GM23338 (cell line): ENCODE data around the gene TEX14. TPM values are rescaled to one million over a fixed set of nuclear protein-coding genes. Genes with fewer than 3 reads are reported as not detected.

ENCODE experiments used
- ATAC-seq: fragments of 200-7000 bp; cut with Tn5 transposase; 3 replicates; pipeline ENCODE4 v1.9.1; 2020
- DNase-seq: peaks from one replicate; pipeline ENCODE4 v3.0.0-alpha.2; 2015; ENCODE audit warnings: low spot score
- H2AFZ ChIP-seq: fragments of 200-600 bp; sonication (generic); 2 replicates; pipeline ENCODE4 v1.8.0; 2016; ENCODE audit warnings: antibody characterized with exemption, mild to moderate bottlenecking, moderate library complexity
- H3F3A ChIP-seq: fragments of 200-600 bp; sonication (generic); replicated peaks from 2 replicates; pipeline ENCODE4 v1.8.0; 2017; ENCODE audit warnings: antibody characterized with exemption, mixed run types, low read depth
- H3K27ac ChIP-seq: fragments of 200-600 bp; sonication (generic); 2 replicates; pipeline ENCODE4 v1.6.1; 2016; ENCODE audit warnings: low read depth
- H3K27me3 ChIP-seq: fragments of 200-600 bp; sonication (generic); 2 replicates; pipeline ENCODE4 v1.8.0; 2016; ENCODE audit warnings: mild to moderate bottlenecking, mixed run types, moderate library complexity; ENCODE audit not compliant: insufficient read depth
- H3K36me3 ChIP-seq: fragments of 200-600 bp; sonication (generic); 2 replicates; pipeline ENCODE4 v1.8.0; 2016; ENCODE audit warnings: mild to moderate bottlenecking; ENCODE audit not compliant: insufficient read depth
- H3K4me1 ChIP-seq: fragments of 200-600 bp; sonication (generic); 2 replicates; pipeline ENCODE4 v1.8.0; 2016; ENCODE audit warnings: mild to moderate bottlenecking, moderate library complexity; ENCODE audit not compliant: insufficient read depth
- H3K4me2 ChIP-seq: fragments of 200-600 bp; sonication (generic); 2 replicates; pipeline ENCODE4 v1.7.1; 2017; ENCODE audit warnings: mixed run types
- H3K4me3 ChIP-seq: fragments of 200-600 bp; sonication (generic); 2 replicates; pipeline ENCODE4 v1.6.1; 2016; ENCODE audit warnings: mixed run types
- H3K79me2 ChIP-seq: fragments of 200-600 bp; sonication (generic); replicated peaks from 2 replicates; pipeline ENCODE4 v1.8.0; 2017; ENCODE audit warnings: mild to moderate bottlenecking; ENCODE audit not compliant: insufficient read depth
- H3K9me2 ChIP-seq: fragments of 200-600 bp; sonication (generic); 2 replicates; pipeline ENCODE4 v1.8.0; 2017; ENCODE audit not compliant: insufficient read depth
- H4K20me1 ChIP-seq: fragments of 200-600 bp; sonication (generic); replicated peaks from 2 replicates; pipeline ENCODE4 v1.8.0; 2017; ENCODE audit warnings: mild to moderate bottlenecking; ENCODE audit not compliant: insufficient read depth
- H3K27ac Mint-ChIP-seq: 2 replicates; pipeline ENCODE4 v1.8.0; 2020; ENCODE audit warnings: inconsistent platforms, mild to moderate bottlenecking, moderate library complexity, mixed read lengths
- H3K27me3 Mint-ChIP-seq: 3 replicates; pipeline ENCODE4 v1.8.0; 2022; ENCODE audit warnings: low read depth, mild to moderate bottlenecking, moderate library complexity, mixed read lengths, inconsistent platforms; ENCODE audit not compliant: insufficient read depth, poor library complexity
- H3K36me3 Mint-ChIP-seq: 3 replicates; pipeline ENCODE4 v1.8.0; 2021; ENCODE audit warnings: low read depth, mild to moderate bottlenecking, inconsistent platforms, moderate library complexity, mixed read lengths
- H3K4me1 Mint-ChIP-seq: 3 replicates; pipeline ENCODE4 v1.8.0; 2020; ENCODE audit warnings: mild to moderate bottlenecking, inconsistent platforms, mixed read lengths
- H3K4me3 Mint-ChIP-seq: 3 replicates; pipeline ENCODE4 v1.8.0; 2021; ENCODE audit warnings: moderate library complexity, mild to moderate bottlenecking, inconsistent platforms, mixed read lengths
- H3K9me3 Mint-ChIP-seq: 3 replicates; pipeline ENCODE4 v1.8.0; 2020; ENCODE audit warnings: moderate library complexity, mild to moderate bottlenecking, inconsistent platforms, mixed read lengths
- CREB1 ChIP-seq: fragments of 250-450 bp; sonication (Bioruptor Pico); IDR thresholded peaks from 2 replicates; pipeline ENCODE4 v1.5.0; 2020; ENCODE audit warnings: low read depth, mild to moderate bottlenecking, moderate library complexity
- CTCF ChIP-seq, 2 experiments: fragments of 200-600 bp in 1 of 2; sonication (generic) in 1 of 2; conservative IDR thresholded peaks; 2 replicates each; pipeline versions ENCODE4 v1.5.1 to v1.6.1; 2016 to 2017; ENCODE audit warnings: antibody characterized with exemption in 2 of 2, low read depth in 2 of 2, mild to moderate bottlenecking in 2 of 2, moderate library complexity in 1 of 2
- ETS1 ChIP-seq: IDR thresholded peaks from 2 replicates; pipeline ENCODE4 v1.6.1; 2016; ENCODE audit warnings: antibody characterized with exemption
- EZH2 ChIP-seq: fragments of 200-600 bp; sonication (generic); IDR thresholded peaks from one replicate; pipeline ENCODE4 v1.8.0; 2017; ENCODE audit warnings: antibody characterized with exemption, mild to moderate bottlenecking, low read depth; ENCODE audit not compliant: unreplicated experiment
- NANOG ChIP-seq: IDR thresholded peaks from 2 replicates; pipeline ENCODE4 v1.6.1; 2016; ENCODE audit warnings: antibody characterized with exemption, borderline replicate concordance
- POLR2AphosphoS5 ChIP-seq: IDR thresholded peaks from 2 replicates; pipeline ENCODE4 v1.6.1; 2016; ENCODE audit warnings: antibody characterized with exemption, low read depth
- STAT1 ChIP-seq: IDR thresholded peaks from one replicate; pipeline ENCODE4 v1.6.1; 2016; ENCODE audit warnings: antibody characterized with exemption; ENCODE audit not compliant: unreplicated experiment
- ZNF114 ChIP-seq: fragments of 250-450 bp; sonication (Bioruptor Pico); IDR thresholded peaks from 2 replicates; pipeline ENCODE4 v1.5.0; 2020; ENCODE audit warnings: mild to moderate bottlenecking, moderate library complexity
- ZNF462 ChIP-seq: fragments of 250-450 bp; sonication (Bioruptor Pico); IDR thresholded peaks from 2 replicates; pipeline ENCODE4 v1.5.0; 2020; ENCODE audit warnings: mild to moderate bottlenecking, moderate library complexity
- polyA plus RNA-seq: library from polyadenylated mRNA; unstranded; fragments of >200 nt; fragmentation: Nextera tagmentation; extraction: Ambion mirVana; gene quantifications from 2 replicates; pipeline ENCODE4 v1.2.1, GENCODE V29; 2016
- total RNA-seq: library from RNA; depleted of rRNA; stranded (reverse); fragments of >200 nt; shearing (Covaris generic); gene quantifications from 2 replicates; pipeline ENCODE4 v1.2.3, GENCODE V29; 2014

Gene TEX14
- total and polyA plus RNA-seq, 2 experiments from 2014 or later = 0.80 to 2.6 TPM

GRCh38 chr17:58516644-58517377 lies 175.0 kb downstream of the TEX14 start (continued):
- TF ChIP-seq ZNF462 (CRISPR knock-in tag) (no peak), ZNF114 (CRISPR knock-in tag) (no peak), NANOG (no peak), CREB1 (CRISPR knock-in tag) (no peak), CTCF (conservative IDR thresholded peaks at IDR 0.05; ENCODE audit: low read depth in 2 of 2) (no peak), EZH2 (no peak)

- peaks cover 8% of the 10 kb centered on the region; the same call in 1 of the 2 replicates for H3F3A ChIP-seq
- H3K36me3 Mint-ChIP-seq = peaks cover 26% of the 10 kb centered on the region
- peak overlapping the region; percentile 95 for H3K4me3 ChIP-seq
- H3K4me2 ChIP-seq = peak overlapping the region; percentile 82
- H3K27ac ChIP-seq = peak overlapping the region; percentile 92
- H3K27me3 Mint-ChIP-seq = peaks cover 16% of the 10 kb centered on the region
- H3K4me3 Mint-ChIP-seq = peak overlapping the region; percentile 93
- 0 out of 2 replicates have a peak, but pooled peaks cover 4% of the 10 kb centered on the region for H3K9me2 ChIP-seq
- H3K27me3 ChIP-seq = no peaks in the 10 kb centered on the region
- H3K4me1 ChIP-seq = peaks cover 24% of the 10 kb centered on the region
- H3K79me2 ChIP-seq = peaks cover 34% of the 10 kb centered on the region
- H3K36me3 ChIP-seq = peaks cover 22% of the 10 kb centered on the region
- peak overlapping the region; percentile 66; the same call in 1 of the 2 replicates for H2AFZ ChIP-seq
- H3K4me1 Mint-ChIP-seq = peaks cover 30% of the 10 kb centered on the region
- H3K9me3 Mint-ChIP-seq = no peaks in the 10 kb centered on the region; the same call in 2 of the 3 replicates
- no peaks in the 10 kb centered on the region; the same call in 1 of the 2 replicates for H4K20me1 ChIP-seq
- peak overlapping the region; percentile 81 for H3K27ac Mint-ChIP-seq
- no peak for ATAC-seq
- no peak for DNase-seq
- TF ChIP-seq POLR2AphosphoS5 = no peak
- no peak for TF ChIP-seq STAT1
- TF ChIP-seq ZNF114 (CRISPR knock-in tag) = no peak
- TF ChIP-seq ETS1 = no peak
Observed at GRCh38 chr17:58515286-58515685, 176.6 kb downstream of the TEX14 start.
